GM18870 (cell line): ENCODE results near the gene ATP1B1.

Experiments
- ATAC-seq: cut with Tn5 transposase; IDR thresholded peaks from one replicate; pipeline ENCODE4 v1.9.1; 2021; ENCODE audit warnings: moderate library complexity; ENCODE audit not compliant: unreplicated experiment

ATP1B1 gene

DNA sequence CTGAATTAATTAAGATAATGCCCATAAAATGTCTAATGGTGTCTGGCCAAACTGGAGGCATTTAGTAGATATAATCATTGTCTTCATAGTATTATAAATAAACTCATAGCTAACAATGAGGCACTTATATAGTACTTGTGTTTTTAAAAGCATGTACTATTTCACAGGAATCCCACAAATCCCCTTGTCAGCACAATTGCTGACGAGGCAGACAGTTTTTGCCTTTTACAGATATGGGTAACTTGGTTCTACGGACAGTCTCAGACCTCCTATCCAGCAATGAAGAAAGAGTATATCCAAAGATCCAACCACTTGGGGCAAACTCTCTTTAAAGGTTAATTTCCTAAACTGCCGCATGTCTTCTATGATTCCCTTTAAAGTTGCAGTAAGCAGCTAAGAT, 73.7 kb downstream of the ATP1B1 start:
- ATAC-seq = no peak
